ENCODE data around the gene IRAK1BP1. TPM values are rescaled to one million over a fixed set of nuclear protein-coding genes. Genes with fewer than 3 reads are reported as not detected.

Gene IRAK1BP1
- total RNA-seq, 2 donors from 2014 or later = 1.6 to 2.2 TPM

GRCh38 chr6:78925317-78925716 lies 58.0 kb downstream of the IRAK1BP1 start:
- no peaks in the 10 kb centered on the region for H3K27me3 ChIP-seq (replicated peaks; ENCODE audit: insufficient read depth)
- ATAC-seq (ENCODE audit: insufficient number of reproducible peaks, low FRiP score, low read depth) = no peak
- no peak for DNase-seq (ENCODE audit: low spot score)
- H3K36me3 ChIP-seq = no peaks in the 10 kb centered on the region
- TF ChIP-seq, protein P1, sequence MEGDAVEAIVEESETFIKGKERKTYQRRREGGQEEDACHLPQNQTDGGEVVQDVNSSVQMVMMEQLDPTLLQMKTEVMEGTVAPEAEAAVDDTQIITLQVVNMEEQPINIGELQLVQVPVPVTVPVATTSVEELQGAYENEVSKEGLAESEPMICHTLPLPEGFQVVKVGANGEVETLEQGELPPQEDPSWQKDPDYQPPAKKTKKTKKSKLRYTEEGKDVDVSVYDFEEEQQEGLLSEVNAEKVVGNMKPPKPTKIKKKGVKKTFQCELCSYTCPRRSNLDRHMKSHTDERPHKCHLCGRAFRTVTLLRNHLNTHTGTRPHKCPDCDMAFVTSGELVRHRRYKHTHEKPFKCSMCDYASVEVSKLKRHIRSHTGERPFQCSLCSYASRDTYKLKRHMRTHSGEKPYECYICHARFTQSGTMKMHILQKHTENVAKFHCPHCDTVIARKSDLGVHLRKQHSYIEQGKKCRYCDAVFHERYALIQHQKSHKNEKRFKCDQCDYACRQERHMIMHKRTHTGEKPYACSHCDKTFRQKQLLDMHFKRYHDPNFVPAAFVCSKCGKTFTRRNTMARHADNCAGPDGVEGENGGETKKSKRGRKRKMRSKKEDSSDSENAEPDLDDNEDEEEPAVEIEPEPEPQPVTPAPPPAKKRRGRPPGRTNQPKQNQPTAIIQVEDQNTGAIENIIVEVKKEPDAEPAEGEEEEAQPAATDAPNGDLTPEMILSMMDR (IDR thresholded peaks at IDR 0.05) = no peak
- no peaks in the 10 kb centered on the region for H3K4me1 ChIP-seq (ENCODE audit: control insufficient read depth in 1 of 2, low read depth in 2 of 2)
- no peak overlapping the region for H3K4me3 ChIP-seq
- H3K9me3 ChIP-seq = peaks cover 24% of the 10 kb centered on the region
- H3K27ac ChIP-seq = no peak overlapping the region

DNA sequence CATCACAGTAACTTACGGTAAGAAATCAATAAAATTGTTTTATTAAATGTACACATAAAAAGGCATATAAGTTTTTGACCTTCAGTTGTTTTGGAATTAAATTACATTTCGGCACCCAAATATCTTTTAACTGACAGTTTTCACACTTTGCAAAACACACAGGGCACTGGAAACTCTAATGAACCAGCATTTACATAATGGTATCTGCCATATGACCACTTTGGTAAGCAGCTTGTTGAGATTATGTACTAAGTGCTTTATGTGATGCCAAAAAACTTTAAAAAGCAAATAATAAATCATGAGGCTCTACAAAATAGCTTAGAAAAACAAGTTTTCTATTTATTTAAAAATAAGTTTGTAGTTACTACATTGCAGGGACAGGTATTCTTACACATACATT lies 68.2 kb downstream of the IRAK1BP1 start:
- Histone ChIP-seq H3K4me3 (no peak overlapping the region), H3K27me3 (replicated peaks; ENCODE audit: insufficient read depth) (no peaks in the 10 kb centered on the region), H3K36me3 (peaks cover 11% of the 10 kb centered on the region), H3K9me3 (peaks cover 5% of the 10 kb centered on the region), H3K27ac (no peak overlapping the region), H3K4me1 (ENCODE audit: control insufficient read depth in 1 of 2, low read depth in 2 of 2) (no peaks in the 10 kb centered on the region)
- no peak for ATAC-seq (ENCODE audit: insufficient number of reproducible peaks, low FRiP score, low read depth)
- TF ChIP-seq, protein P1 (IDR thresholded peaks at IDR 0.05) = no peak
- no peak for DNase-seq (ENCODE audit: low spot score)

GRCh38 chr6:78936515-78936914 lies 69.2 kb downstream of the IRAK1BP1 start:
- Histone ChIP-seq H3K9me3 (peaks cover 5% of the 10 kb centered on the region), H3K4me1 (ENCODE audit: control insufficient read depth in 1 of 2, low read depth in 2 of 2) (no peaks in the 10 kb centered on the region), H3K4me3 (no peak overlapping the region), H3K27ac (no peak overlapping the region), H3K27me3 (replicated peaks; ENCODE audit: insufficient read depth) (no peaks in the 10 kb centered on the region), H3K36me3 (peaks cover 17% of the 10 kb centered on the region)
- ATAC-seq (ENCODE audit: insufficient number of reproducible peaks, low FRiP score, low read depth) (no peak), DNase-seq (ENCODE audit: low spot score) (no peak)
- TF ChIP-seq, protein P1 (IDR thresholded peaks at IDR 0.05) = no peak

DNA sequence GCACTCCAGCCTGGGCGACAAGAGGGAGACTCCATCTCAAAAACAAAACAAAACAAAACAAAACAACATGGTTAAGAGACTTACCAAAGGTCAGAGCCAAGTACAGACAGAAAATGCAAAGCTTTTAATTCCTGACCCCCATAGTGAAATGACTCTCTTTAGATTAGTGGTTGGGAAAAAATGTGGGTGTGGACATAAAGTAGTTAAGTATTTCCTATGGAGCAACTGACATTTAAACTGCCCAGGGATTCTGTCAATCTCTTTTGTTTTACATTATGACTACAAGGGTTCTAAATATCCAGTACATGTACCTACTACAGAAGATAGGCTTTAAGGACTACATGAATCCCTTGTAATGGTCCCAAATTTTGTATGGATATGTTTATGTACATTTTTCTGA lies 75.1 kb downstream of the IRAK1BP1 start:
- H3K27ac ChIP-seq = no peak overlapping the region
- peaks cover 40% of the 10 kb centered on the region for H3K36me3 ChIP-seq
- ATAC-seq (ENCODE audit: insufficient number of reproducible peaks, low FRiP score, low read depth) (no peak), DNase-seq (ENCODE audit: low spot score) (no peak)
- no peaks in the 10 kb centered on the region for H3K4me1 ChIP-seq (ENCODE audit: control insufficient read depth in 1 of 2, low read depth in 2 of 2)
- TF ChIP-seq, protein P1 (IDR thresholded peaks at IDR 0.05) = no peak
- H3K4me3 ChIP-seq = no peak overlapping the region
- no peaks in the 10 kb centered on the region for H3K27me3 ChIP-seq (replicated peaks; ENCODE audit: insufficient read depth)
- no peaks in the 10 kb centered on the region for H3K9me3 ChIP-seq

GRCh38 chr6:78947529-78947928 lies 80.2 kb downstream of the IRAK1BP1 start:
- Histone ChIP-seq H3K27ac (no peak overlapping the region), H3K9me3 (peaks cover 12% of the 10 kb centered on the region), H3K27me3 (replicated peaks; ENCODE audit: insufficient read depth) (no peaks in the 10 kb centered on the region), H3K4me3 (no peak overlapping the region), H3K4me1 (ENCODE audit: control insufficient read depth in 1 of 2, low read depth in 2 of 2) (no peaks in the 10 kb centered on the region), H3K36me3 (peaks cover 57% of the 10 kb centered on the region)
- ATAC-seq (ENCODE audit: insufficient number of reproducible peaks, low FRiP score, low read depth) (no peak), DNase-seq (ENCODE audit: low spot score) (no peak)
- TF ChIP-seq, protein P1 (IDR thresholded peaks at IDR 0.05) = no peak
